ENCODE measurements around the gene FCSK. TPM values are rescaled to one million over a fixed set of nuclear protein-coding genes. Genes with fewer than 3 reads are reported as not detected.

The FCSK gene
- total and polyA plus RNA-seq, 9 donors = 5.1 to 29.4 (median 20.0) TPM

DNA sequence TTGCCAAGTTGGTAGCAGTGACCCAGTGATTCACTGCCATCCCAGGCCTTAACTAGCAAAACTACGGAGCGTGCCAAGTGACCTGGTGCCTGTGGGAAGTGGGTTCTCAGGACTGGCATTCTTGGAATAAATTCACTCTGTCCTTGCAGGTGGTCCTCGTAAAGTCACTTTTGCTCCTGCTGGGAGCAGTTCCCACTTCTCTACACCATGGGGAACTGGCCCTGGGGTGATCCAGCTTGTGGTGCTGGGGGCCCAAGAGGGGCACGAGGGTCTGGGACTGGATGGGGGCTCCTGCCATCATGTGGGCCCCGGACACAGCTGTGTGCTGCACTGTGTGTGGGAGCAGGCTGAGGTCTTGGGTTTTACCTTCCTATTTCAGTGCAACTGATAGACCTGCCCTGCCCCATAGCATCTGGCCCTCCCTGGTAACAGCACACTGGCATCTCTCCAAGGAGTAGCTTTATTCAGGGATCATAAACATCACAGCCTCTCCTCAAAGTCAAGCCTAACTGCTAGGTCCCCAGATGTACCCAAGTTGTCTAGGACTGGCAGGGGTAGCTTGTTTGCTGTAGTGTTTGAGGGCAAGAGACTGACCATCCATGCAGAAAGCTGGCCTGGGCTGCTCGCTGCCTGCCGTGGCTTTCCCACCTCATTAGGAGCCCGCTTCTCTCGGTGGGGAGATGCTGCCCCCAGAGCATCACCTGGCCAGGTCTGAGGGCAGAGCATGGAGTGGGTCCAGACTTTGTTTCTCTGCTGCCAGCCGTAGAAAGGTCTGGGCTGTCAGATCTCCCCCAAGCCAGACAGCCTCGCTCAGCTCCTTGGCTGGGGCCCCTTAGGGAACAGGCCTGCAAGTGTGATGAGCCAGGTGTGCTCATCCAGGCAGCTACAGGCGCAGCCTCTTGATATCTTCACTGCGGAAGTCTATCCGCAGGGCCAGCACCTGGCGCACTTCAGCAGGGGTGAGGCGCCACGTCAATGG is 26.0 kb downstream of the FCSK start:
- DNase-seq = no peak

DNA sequence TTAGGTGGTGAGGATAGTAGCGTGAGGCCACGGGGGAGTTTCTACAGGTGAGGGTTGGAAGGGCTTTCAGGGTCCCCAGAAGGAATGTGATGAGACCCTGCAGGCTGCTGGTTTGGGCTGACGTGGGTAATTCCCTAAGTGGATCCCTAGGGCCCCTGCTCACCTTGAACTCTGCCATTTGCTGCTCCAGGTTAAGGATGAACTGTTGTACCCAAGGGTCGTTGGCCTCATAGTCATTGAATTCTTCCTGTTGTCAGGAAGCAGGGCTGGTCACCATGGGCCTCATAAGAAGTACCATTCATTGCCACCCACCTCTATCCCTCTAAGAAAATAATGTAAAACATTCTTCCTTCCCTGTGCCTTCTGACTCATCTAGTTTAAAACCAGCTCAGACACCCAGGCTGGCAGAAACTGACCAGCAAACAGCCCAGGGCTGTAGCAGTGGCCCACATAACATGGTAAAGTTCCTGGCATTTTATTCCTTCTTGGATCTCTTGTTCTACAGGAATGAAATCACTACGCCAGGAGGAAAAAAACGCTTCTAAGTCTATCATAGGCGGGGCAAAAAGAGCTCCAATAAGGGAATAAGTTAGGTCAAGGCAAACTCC is 27.6 kb downstream of the FCSK start:
- Histone ChIP-seq H3K4me1 (ENCODE audit: insufficient read depth) (no peaks in the 10 kb centered on the region), H3K36me3 (no peaks in the 10 kb centered on the region), H3K27ac (no peak overlapping the region), H3K4me3 (no peak overlapping the region), H3K9me3 (no peaks in the 10 kb centered on the region), H3K27me3 (no peaks in the 10 kb centered on the region)
- TF ChIP-seq EP300 (IDR thresholded peaks at IDR 0.05) (no peak), CTCF (IDR thresholded peaks at IDR 0.05) (no peak), POLR2A (IDR thresholded peaks at IDR 0.05) (no peak)
- intact Hi-C loops (cut with DNase I) = no loop called here
- no peak for DNase-seq
- WGBS, 3 donors = 79 to 83% (median 82%) methylated on average over 7 of the region's 7 CpGs

More for the DNA sequence above, 26.0 kb downstream of the FCSK start:
- intact Hi-C loops (cut with DNase I) = no loop called here
- peaks cover 3% of the 10 kb centered on the region for H3K36me3 ChIP-seq
- no peaks in the 10 kb centered on the region for H3K27me3 ChIP-seq
- no peak overlapping the region for H3K27ac ChIP-seq
- H3K9me3 ChIP-seq = no peaks in the 10 kb centered on the region
- WGBS, 3 donors = 76 to 85% (median 78%) methylated on average over 15 to 17 of the region's 17 CpGs
- no peak overlapping the region for H3K4me3 ChIP-seq
- H3K4me1 ChIP-seq (ENCODE audit: insufficient read depth) = no peaks in the 10 kb centered on the region
- no peak for TF ChIP-seq EP300 (IDR thresholded peaks at IDR 0.05)

- DNase-seq = no peak
- no peak for TF ChIP-seq CTCF (IDR thresholded peaks at IDR 0.05)
- TF ChIP-seq POLR2A (IDR thresholded peaks at IDR 0.05) = no peak
- H3K4me3 ChIP-seq = no peak overlapping the region
- 75 to 84% (median 82%) methylated on average over 5 of the region's 5 CpGs for WGBS, 3 donors
- H3K27ac ChIP-seq = no peak overlapping the region
- no peaks in the 10 kb centered on the region for H3K27me3 ChIP-seq
- no peaks in the 10 kb centered on the region for H3K4me1 ChIP-seq (ENCODE audit: insufficient read depth)
- no peaks in the 10 kb centered on the region for H3K36me3 ChIP-seq
- intact Hi-C loops (cut with DNase I) = no loop called here
- no peaks in the 10 kb centered on the region for H3K9me3 ChIP-seq
Measured at GRCh38 chr16:70482624-70483023, 28.2 kb downstream of the FCSK start.

GRCh38 chr16:70483426-70483825 is 29.0 kb downstream of the FCSK start:
- no peak overlapping the region for H3K4me3 ChIP-seq
- intact Hi-C loops (cut with DNase I) = no loop called here

More at GRCh38 chr16:70483426-70483825, 29.0 kb downstream of the FCSK start:
- Histone ChIP-seq H3K27ac (no peak overlapping the region), H3K4me1 (ENCODE audit: insufficient read depth) (no peaks in the 10 kb centered on the region), H3K27me3 (no peaks in the 10 kb centered on the region), H3K9me3 (no peaks in the 10 kb centered on the region), H3K36me3 (no peaks in the 10 kb centered on the region)
- DNase-seq = no peak
- 75 to 81% (median 78%) methylated on average over 5 of the region's 5 CpGs for WGBS, 3 donors
- no peak for TF ChIP-seq CTCF (IDR thresholded peaks at IDR 0.05)
- TF ChIP-seq EP300 (IDR thresholded peaks at IDR 0.05) = no peak
- no peak for TF ChIP-seq POLR2A (IDR thresholded peaks at IDR 0.05)
